Calu3 (cell line): Measurements from ENCODE around the gene NNMT. TPM values are rescaled to one million over a fixed set of nuclear protein-coding genes. Genes with fewer than 3 reads are reported as not detected.
A peak's percentile ranks its signal among the peaks of the same experiment; 100 is the strongest.

ENCODE experiments used
- BruUV-seq: library from RNA; stranded (reverse); fragments of 400-500 nt; replicated peaks from 2 replicates; lab custom pipeline; 2021; lab: Mats Ljungman, UMichigan
- CTCF ChIA-PET: fragments of 300-600 bp; sonication (Branson Sonifier 250); formaldehyde crosslinking; loops from one replicate; lab custom pipeline; 2022; ENCODE audit warnings: antibody characterized with exemption; lab: Charles Lee
- DNase-seq: peaks from one replicate; pipeline ENCODE4 v3.0.0; 2022
- H3K27ac Mint-ChIP-seq: one replicate; pipeline ENCODE4 v1.8.0; 2022; ENCODE audit warnings: mixed read lengths; ENCODE audit not compliant: unreplicated experiment
- H3K27me3 Mint-ChIP-seq: one replicate; pipeline ENCODE4 v1.8.0; 2022; ENCODE audit warnings: mixed read lengths; ENCODE audit not compliant: unreplicated experiment
- H3K36me3 Mint-ChIP-seq: one replicate; pipeline ENCODE4 v1.8.0; 2022; ENCODE audit warnings: mild to moderate bottlenecking, moderate library complexity, mixed read lengths; ENCODE audit not compliant: insufficient read depth, unreplicated experiment
- H3K4me1 Mint-ChIP-seq: one replicate; pipeline ENCODE4 v1.8.0; 2022; ENCODE audit warnings: mild to moderate bottlenecking, low read depth, mixed read lengths; ENCODE audit not compliant: unreplicated experiment
- H3K4me3 Mint-ChIP-seq: one replicate; pipeline ENCODE4 v1.8.0; 2022; ENCODE audit warnings: mild to moderate bottlenecking, low read depth, moderate library complexity, mixed read lengths; ENCODE audit not compliant: unreplicated experiment
- H3K9me3 Mint-ChIP-seq: one replicate; pipeline ENCODE4 v1.8.0; 2022; ENCODE audit warnings: low read depth, mixed read lengths; ENCODE audit not compliant: unreplicated experiment
- intact Hi-C: fragments of 100-400 bp; cut with micrococcal nuclease; formaldehyde crosslinking; loops from one replicate; pipeline ENCODE4 v1.10.0; 2022; ENCODE audit not compliant: unreplicated experiment
- total RNA-seq: library from RNA; stranded (reverse); gene quantifications from 2 replicates; pipeline ENCODE4 v1.2.3, GENCODE V29; 2022
- TF ChIP-seq, protein P1 (sequence below): fragments of 200-600 bp; IDR thresholded peaks from one replicate; pipeline ENCODE4 v1.8.0; 2022; ENCODE audit warnings: antibody characterized with exemption; ENCODE audit not compliant: unreplicated experiment

NNMT gene
- total RNA-seq, 1 experiment from 2014 or later, result 116 TPM

DNA sequence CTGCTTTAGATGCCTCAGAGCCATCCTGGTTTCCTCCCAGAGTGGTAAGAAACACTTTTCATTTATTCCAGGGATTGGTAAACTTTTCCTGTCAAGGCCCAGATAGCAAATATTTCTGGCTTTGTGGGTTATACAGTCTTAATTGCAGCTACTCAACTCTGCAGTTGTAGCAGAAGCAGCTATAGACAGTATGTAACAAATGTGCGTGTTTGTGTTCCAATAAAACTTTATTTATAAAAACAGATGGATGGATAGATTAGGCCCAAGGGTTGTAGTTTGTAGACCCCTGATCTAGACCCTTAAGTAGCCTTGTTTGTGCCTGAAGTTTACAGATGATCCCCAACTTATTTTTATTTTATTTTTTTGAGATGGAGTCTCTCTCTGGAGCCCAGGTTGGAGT lies 17.9 kb downstream of the NNMT start:
- TF ChIP-seq, protein P1, sequence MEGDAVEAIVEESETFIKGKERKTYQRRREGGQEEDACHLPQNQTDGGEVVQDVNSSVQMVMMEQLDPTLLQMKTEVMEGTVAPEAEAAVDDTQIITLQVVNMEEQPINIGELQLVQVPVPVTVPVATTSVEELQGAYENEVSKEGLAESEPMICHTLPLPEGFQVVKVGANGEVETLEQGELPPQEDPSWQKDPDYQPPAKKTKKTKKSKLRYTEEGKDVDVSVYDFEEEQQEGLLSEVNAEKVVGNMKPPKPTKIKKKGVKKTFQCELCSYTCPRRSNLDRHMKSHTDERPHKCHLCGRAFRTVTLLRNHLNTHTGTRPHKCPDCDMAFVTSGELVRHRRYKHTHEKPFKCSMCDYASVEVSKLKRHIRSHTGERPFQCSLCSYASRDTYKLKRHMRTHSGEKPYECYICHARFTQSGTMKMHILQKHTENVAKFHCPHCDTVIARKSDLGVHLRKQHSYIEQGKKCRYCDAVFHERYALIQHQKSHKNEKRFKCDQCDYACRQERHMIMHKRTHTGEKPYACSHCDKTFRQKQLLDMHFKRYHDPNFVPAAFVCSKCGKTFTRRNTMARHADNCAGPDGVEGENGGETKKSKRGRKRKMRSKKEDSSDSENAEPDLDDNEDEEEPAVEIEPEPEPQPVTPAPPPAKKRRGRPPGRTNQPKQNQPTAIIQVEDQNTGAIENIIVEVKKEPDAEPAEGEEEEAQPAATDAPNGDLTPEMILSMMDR, result no peak
- no peaks in the 10 kb centered on the region for H3K9me3 Mint-ChIP-seq
- peaks cover 25% of the 10 kb centered on the region for H3K36me3 Mint-ChIP-seq
- intact Hi-C loops, result loop anchor here (10.0 kb wide), 1 partner anchor 971 kb away; no protein-coding TSS in a partner anchor
- H3K27ac Mint-ChIP-seq, result no peak overlapping the region
- CTCF ChIA-PET, result no interaction called here
- DNase-seq, result no peak
- no peaks in the 10 kb centered on the region for H3K27me3 Mint-ChIP-seq
- no TSS peak for BruUV-seq
- peaks cover 22% of the 10 kb centered on the region for H3K4me1 Mint-ChIP-seq
- H3K4me3 Mint-ChIP-seq, result no peak overlapping the region

DNA sequence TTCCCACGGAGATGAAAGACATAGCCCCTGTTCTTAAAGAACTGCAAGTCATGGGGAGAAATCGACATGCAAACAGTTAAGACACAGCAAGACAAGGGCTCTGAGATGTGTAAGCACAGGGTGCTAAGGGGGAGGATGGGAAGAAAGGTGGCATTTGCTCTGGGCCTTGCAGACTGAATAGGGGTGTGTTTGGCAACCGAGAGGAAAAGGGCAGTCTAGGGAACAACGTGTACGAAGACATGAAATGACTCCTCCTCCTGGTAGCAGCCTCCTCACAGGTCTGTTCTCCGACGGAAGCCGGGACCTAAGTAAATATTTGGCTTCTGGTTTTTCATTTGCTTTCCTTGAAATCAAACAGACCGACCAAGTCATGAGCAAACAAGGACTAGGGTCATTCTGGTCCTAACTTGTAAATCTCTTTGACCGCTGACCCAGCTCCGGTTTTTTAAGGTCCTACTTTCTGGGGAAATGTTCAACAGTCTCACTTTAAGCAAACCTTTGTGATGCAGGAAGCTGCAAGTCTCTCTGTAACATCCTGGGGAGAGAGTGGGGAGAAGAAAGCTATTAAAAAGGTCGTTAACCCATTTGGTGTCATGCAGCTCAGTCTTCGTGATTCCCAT lies 19.7 kb downstream of the NNMT start:
- Mint-ChIP-seq H3K27me3 (no peaks in the 10 kb centered on the region), H3K4me3 (no peak overlapping the region), H3K27ac (peak overlapping the region; percentile 61), H3K36me3 (peaks cover 23% of the 10 kb centered on the region), H3K4me1 (peaks cover 25% of the 10 kb centered on the region), H3K9me3 (no peaks in the 10 kb centered on the region)
- no TSS peak for BruUV-seq
- intact Hi-C loops, result loop anchor here (5.0 to 10.0 kb wide), 2 partner anchors 34 to 969 kb away; no protein-coding TSS in a partner anchor
- TF ChIP-seq, protein P1, result no peak
- CTCF ChIA-PET, result no interaction called here
- no peak for DNase-seq

DNA sequence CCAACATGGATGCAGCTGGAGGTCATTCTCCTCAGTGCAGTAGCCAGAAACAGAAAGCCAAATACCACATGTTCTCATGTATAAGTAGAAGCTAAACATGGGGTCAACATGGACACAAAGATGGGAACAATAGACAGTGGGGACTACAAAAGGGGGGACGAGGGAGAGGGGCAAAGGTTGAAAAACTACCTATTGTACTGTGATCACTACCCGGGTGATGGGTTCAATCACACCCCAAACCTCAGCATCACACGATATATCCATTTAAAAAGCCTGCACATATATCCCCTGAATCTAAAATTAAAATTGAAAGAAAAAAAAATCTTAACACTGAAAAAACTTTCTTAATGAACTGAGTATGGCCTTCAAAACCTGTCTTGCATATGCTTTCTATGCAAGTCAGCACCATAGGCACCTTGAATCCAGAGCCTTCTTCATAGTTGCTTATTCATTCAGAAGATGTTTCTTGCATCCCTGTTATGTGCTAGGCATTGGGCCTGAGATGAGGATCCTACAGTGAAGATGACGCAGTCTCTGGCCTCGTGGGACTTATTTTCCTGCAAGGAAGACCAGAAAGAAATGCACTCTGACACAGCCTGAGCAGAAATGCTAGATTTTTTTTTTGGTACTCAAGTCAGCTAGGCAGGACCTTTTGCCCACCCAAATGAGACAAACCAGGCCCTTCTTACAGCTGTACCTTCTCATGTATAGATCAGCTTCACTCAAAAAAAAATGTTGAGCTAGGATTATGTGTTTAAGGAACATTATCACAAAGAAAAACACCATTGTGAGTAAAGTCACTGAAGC lies 21.0 kb downstream of the NNMT start:
- Mint-ChIP-seq H3K36me3 (peaks cover 21% of the 10 kb centered on the region), H3K4me1 (peaks cover 22% of the 10 kb centered on the region), H3K4me3 (no peak overlapping the region), H3K9me3 (no peaks in the 10 kb centered on the region), H3K27ac (no peak overlapping the region), H3K27me3 (no peaks in the 10 kb centered on the region)
- no peak for DNase-seq
- intact Hi-C loops, result loop anchor here (5.0 to 10.0 kb wide), 2 partner anchors 35 to 968 kb away; no protein-coding TSS in a partner anchor
- CTCF ChIA-PET, result no interaction called here
- BruUV-seq, result no TSS peak
- TF ChIP-seq, protein P1, result no peak

DNA sequence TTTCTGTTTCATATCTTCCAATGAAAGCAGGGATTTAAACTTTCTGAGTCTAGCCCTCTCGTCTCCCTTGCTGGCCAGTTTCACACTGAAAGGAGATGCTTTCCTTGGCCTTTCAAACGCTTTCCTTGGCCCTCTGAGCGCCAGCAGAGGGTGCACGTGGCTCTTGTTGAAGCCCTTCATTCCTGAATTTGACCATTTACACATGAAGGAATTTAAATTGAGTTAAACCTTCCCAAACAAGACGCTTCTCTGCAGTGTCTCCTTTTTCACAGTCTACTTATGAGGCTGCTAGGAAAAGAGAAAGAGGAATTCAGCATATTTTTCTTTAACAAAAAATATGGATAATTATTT lies 21.6 kb downstream of the NNMT start:
- intact Hi-C loops, result loop anchor here (5.0 to 10.0 kb wide), 2 partner anchors 35 to 967 kb away; no protein-coding TSS in a partner anchor
- H3K4me3 Mint-ChIP-seq, result no peak overlapping the region
- TF ChIP-seq, protein P1, result no peak
- no peaks in the 10 kb centered on the region for H3K27me3 Mint-ChIP-seq
- H3K4me1 Mint-ChIP-seq, result peaks cover 22% of the 10 kb centered on the region
- no TSS peak for BruUV-seq
- no peaks in the 10 kb centered on the region for H3K9me3 Mint-ChIP-seq
- no peak for DNase-seq
- no peak overlapping the region for H3K27ac Mint-ChIP-seq
- peaks cover 21% of the 10 kb centered on the region for H3K36me3 Mint-ChIP-seq
- CTCF ChIA-PET, result no interaction called here
